Gastrocnemius medialis (tissue), 4 donors: ENCODE data around the gene POLD1.

Source experiments
- CTCF ChIP-seq, 5 experiments: fragments of 450-650 bp in 3 of 5; fragments of 200-600 bp in 2 of 5; sonication (generic) in 2 of 5; IDR thresholded peaks in 4 of 5; conservative IDR thresholded peaks in 1 of 5; 1 replicate in 4 of 5; 2 replicates in 1 of 5; pipeline ENCODE4 v1.5.1; 2016 to 2019; ENCODE audit warnings: antibody characterized with exemption in 5 of 5, mild to moderate bottlenecking in 3 of 5, moderate library complexity in 3 of 5
- POLR2A ChIP-seq, 2 donors: fragments of 450-650 bp; IDR thresholded peaks; one replicate each; pipeline ENCODE4 v1.6.1; 2017; ENCODE audit warnings: antibody characterized with exemption in 2 of 2, mild to moderate bottlenecking in 2 of 2, moderate library complexity in 2 of 2

GRCh38 chr19:50376166-50377050, 7.7 kb upstream of the POLD1 start, which contains the start of gene NR1H2:
- TF ChIP-seq CTCF (IDR thresholded peaks at IDR 0.05 in 4 of 5, conservative IDR thresholded peaks at IDR 0.05 in 1 of 5) = no peak
- peak; percentile 76 to 83 for TF ChIP-seq POLR2A (IDR thresholded peaks at IDR 0.05)
